Thoracic aorta endothelial cell (primary cell): Measurements from ENCODE around the gene HDHD5. TPM values are rescaled to one million over a fixed set of nuclear protein-coding genes. Genes with fewer than 3 reads are reported as not detected.

Experiments
- total RNA-seq: library from RNA; depleted of rRNA; stranded (reverse); fragments of >200 nt; gene quantifications from 2 replicates; pipeline ENCODE4 v1.2.3, GENCODE V29; 2012

The HDHD5 gene
- total RNA-seq = 39.2 and 42.2 TPM in 2 replicates

GRCh38 chr22:17158568-17159503 lies at the start of gene HDHD5:
HDHD5 (minus strand) TSS chr22:17159277; CDS start chr22:17159251, 26 bp downstream.

GRCh38 chr22:17121233-17122195 lies 37.6 kb downstream of the HDHD5 start, which contains the start of gene TMEM121B:
TMEM121B (minus strand) TSS chr22:17121360; CDS start chr22:17121127, 233 bp downstream.

Other genes with a start within 250 kb of the HDHD5 start
- gene GAB4, start 151.1 kb downstream of the HDHD5 start, total RNA-seq = not detected in 2 replicates
- 13.0 and 15.1 TPM in 2 replicates for gene IL17RA, start 74.3 kb downstream of the HDHD5 start, total RNA-seq
- gene TMEM121B, start 37.9 kb downstream of the HDHD5 start, total RNA-seq = 0.50 and 0.53 TPM in 2 replicates
- gene ADA2, start 60.2 kb upstream of the HDHD5 start, total RNA-seq = 6.5 TPM in 2 replicates
- gene CECR2, start 210.2 kb upstream of the HDHD5 start, total RNA-seq = 0.72 and 4.4 TPM in 2 replicates